Vagina (tissue), 2 donors: ENCODE results near the gene PRDM10.

Experiments
- CTCF ChIP-seq, 3 experiments: fragments of 450-650 bp in 2 of 3; fragments of 200-600 bp in 1 of 3; sonication (generic) in 1 of 3; IDR thresholded peaks; one replicate each; pipeline ENCODE4 v1.5.1; 2017 to 2019; ENCODE audit warnings: antibody characterized with exemption in 3 of 3, mild to moderate bottlenecking in 2 of 3, moderate library complexity in 2 of 3
- POLR2A ChIP-seq, 2 donors: fragments of 450-650 bp; IDR thresholded peaks; one replicate each; pipeline ENCODE4 v1.6.1; 2017; ENCODE audit warnings: antibody characterized with exemption in 2 of 2, mild to moderate bottlenecking in 2 of 2, moderate library complexity in 2 of 2

GRCh38 chr11:130020323-130020722 lies 17.7 kb upstream of the PRDM10 start:
- TF ChIP-seq POLR2A (IDR thresholded peaks at IDR 0.05) (no peak), CTCF (IDR thresholded peaks at IDR 0.05) (no peak)
